Fibroblast of lung (primary cell): ENCODE results near the gene ABLIM2.

Experiments
- EZH2 ChIP-seq: IDR thresholded peaks from 2 replicates; pipeline ENCODE4 v1.5.1; 2012; ENCODE audit warnings: low read length, control low read depth, mild to moderate bottlenecking; ENCODE audit errors: missing control alignments
- TF ChIP-seq, protein P1 (sequence below), 2 donors: IDR thresholded peaks in 1 of 2; conservative IDR thresholded peaks in 1 of 2; 1 replicate in 1 of 2; 2 replicates in 1 of 2; pipeline ENCODE4 v1.5.1; 2011 to 2012; ENCODE audit warnings: low read length in 2 of 2, control low read depth in 1 of 2, inconsistent platforms in 1 of 2, low read depth in 1 of 2, mild to moderate bottlenecking in 1 of 2

GRCh38 chr4:8093587-8094274, 64.9 kb downstream of the ABLIM2 start:
- TF ChIP-seq, protein P1, sequence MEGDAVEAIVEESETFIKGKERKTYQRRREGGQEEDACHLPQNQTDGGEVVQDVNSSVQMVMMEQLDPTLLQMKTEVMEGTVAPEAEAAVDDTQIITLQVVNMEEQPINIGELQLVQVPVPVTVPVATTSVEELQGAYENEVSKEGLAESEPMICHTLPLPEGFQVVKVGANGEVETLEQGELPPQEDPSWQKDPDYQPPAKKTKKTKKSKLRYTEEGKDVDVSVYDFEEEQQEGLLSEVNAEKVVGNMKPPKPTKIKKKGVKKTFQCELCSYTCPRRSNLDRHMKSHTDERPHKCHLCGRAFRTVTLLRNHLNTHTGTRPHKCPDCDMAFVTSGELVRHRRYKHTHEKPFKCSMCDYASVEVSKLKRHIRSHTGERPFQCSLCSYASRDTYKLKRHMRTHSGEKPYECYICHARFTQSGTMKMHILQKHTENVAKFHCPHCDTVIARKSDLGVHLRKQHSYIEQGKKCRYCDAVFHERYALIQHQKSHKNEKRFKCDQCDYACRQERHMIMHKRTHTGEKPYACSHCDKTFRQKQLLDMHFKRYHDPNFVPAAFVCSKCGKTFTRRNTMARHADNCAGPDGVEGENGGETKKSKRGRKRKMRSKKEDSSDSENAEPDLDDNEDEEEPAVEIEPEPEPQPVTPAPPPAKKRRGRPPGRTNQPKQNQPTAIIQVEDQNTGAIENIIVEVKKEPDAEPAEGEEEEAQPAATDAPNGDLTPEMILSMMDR (conservative IDR thresholded peaks at IDR 0.05 in 1 of 2, IDR thresholded peaks at IDR 0.05 in 1 of 2; ENCODE audit: low read depth in 1 of 2, low read length in 2 of 2): no peak
- TF ChIP-seq EZH2: no peak
